ENCODE data around the gene PHACTR3. TPM values are rescaled to one million over a fixed set of nuclear protein-coding genes. Genes with fewer than 3 reads are reported as not detected.

PHACTR3 gene
- total RNA-seq, 1 experiment from 2014 or later = not detected

DNA sequence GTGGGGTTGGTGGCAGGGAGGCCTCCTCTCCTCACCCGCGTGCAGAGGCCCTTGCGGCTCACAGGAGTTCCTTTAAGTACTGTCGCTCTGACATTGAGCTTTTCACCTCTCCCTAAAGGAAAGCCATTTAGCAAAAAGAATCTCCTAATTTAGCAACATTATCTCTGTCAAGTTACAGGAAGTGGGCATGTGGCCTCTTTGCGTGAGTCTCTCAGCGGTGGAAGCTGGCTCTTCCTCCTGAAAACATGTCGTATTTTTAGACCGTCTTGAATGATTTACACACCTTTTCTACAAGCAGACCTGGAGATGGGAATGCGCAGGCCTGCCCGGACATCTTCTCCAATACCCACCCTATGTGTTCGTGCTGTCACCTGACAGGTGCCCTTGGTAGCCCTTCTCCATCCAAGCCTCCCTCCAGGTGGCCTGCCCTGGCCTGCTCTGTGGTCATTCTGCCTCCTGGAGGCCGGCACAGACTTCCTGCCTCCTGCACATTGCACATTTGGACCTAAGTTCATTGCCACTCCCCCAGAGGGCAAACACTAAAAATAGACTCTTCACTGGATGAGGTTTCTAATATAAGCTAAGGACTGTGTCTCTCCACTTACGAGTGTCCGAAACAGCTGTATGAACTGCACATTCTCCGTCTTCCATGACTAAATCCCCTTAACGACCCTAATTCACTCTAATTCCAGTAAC, 18.5 kb upstream of the PHACTR3 start:
- Histone ChIP-seq H4K8ac (replicated peaks; ENCODE audit: insufficient read length, low read depth, low read length) (no peak overlapping the region), H3K14ac (ENCODE audit: insufficient read depth, low read length) (no peak overlapping the region), H4K5ac (ENCODE audit: insufficient read length, low read depth, low read length) (no peak overlapping the region), H3K23ac (ENCODE audit: insufficient read length, low read depth, low read length) (no peak overlapping the region), H2BK15ac (ENCODE audit: low read depth, low read length) (no peak overlapping the region), H2BK12ac (ENCODE audit: insufficient read length, low read depth, low read length) (no peak overlapping the region), H3K4me1 (ENCODE audit: insufficient read depth, low read length) (no peaks in the 10 kb centered on the region), H2AK5ac (ENCODE audit: insufficient read length, low read length) (no peak overlapping the region), H4K20me1 (ENCODE audit: control insufficient read depth, insufficient read depth, insufficient read length) (no peaks in the 10 kb centered on the region), H3K79me2 (ENCODE audit: insufficient read depth, low read length) (no peaks in the 10 kb centered on the region), H3K9ac (ENCODE audit: extremely low read depth, insufficient read length, low read length) (no peak overlapping the region), H2BK5ac (ENCODE audit: insufficient read length, low read length) (no peak overlapping the region), H3K18ac (ENCODE audit: insufficient read length, low read depth, low read length) (no peak overlapping the region), H3K27ac (ENCODE audit: insufficient read length, low read depth, low read length) (no peak overlapping the region), H2BK20ac (ENCODE audit: low read depth, low read length, poor library complexity, severe bottlenecking) (no peak overlapping the region), H3K4ac (ENCODE audit: low read depth, low read length) (no peak overlapping the region), H3K9me3 (ENCODE audit: control insufficient read depth, low read depth, low read length) (no peaks in the 10 kb centered on the region), H3K27me3 (ENCODE audit: insufficient read depth, low read length) (no peaks in the 10 kb centered on the region; the same call in 1 of the 2 replicates), H3K79me1 (ENCODE audit: insufficient read depth, low read depth, low read length, poor library complexity, severe bottlenecking) (no peaks in the 10 kb centered on the region), H2BK120ac (ENCODE audit: low read depth, low read length, poor library complexity, severe bottlenecking) (no peak overlapping the region), H3K4me2 (ENCODE audit: insufficient read depth, insufficient read length, low read length) (no peak overlapping the region), H3K56ac (ENCODE audit: insufficient read length, low read depth, low read length) (no peak overlapping the region), H3T11ph (ENCODE audit: low read length) (no peak overlapping the region), H3K23me2 (ENCODE audit: insufficient read length, low read depth, low read length, poor library complexity, severe bottlenecking) (no peaks in the 10 kb centered on the region), H4K91ac (ENCODE audit: insufficient read length, low read depth, low read length) (no peak overlapping the region), H2AFZ (ENCODE audit: low read length) (no peak overlapping the region)
- Mint-ChIP-seq H3K4me1 (no peaks in the 10 kb centered on the region), H3K9me3 (peaks cover 0 to 68% of the 10 kb centered on the region in 2 experiments; a peak in 2 of 5 replicates), H3K36me3 (ENCODE audit: insufficient read depth in 1 of 3, low read depth in 3 of 3) (no peaks in the 10 kb centered on the region), H3K27ac (no peak overlapping the region), H3K4me3 (no peak overlapping the region), H3K27me3 (ENCODE audit: low read depth) (peaks cover 63% of the 10 kb centered on the region)
- no CpG with 5 or more reads among the region's 16 CpGs for WGBS (ENCODE audit: extremely low coverage, insufficient read length, low lambda C conversion rate)
- TF ChIP-seq, protein P1, sequence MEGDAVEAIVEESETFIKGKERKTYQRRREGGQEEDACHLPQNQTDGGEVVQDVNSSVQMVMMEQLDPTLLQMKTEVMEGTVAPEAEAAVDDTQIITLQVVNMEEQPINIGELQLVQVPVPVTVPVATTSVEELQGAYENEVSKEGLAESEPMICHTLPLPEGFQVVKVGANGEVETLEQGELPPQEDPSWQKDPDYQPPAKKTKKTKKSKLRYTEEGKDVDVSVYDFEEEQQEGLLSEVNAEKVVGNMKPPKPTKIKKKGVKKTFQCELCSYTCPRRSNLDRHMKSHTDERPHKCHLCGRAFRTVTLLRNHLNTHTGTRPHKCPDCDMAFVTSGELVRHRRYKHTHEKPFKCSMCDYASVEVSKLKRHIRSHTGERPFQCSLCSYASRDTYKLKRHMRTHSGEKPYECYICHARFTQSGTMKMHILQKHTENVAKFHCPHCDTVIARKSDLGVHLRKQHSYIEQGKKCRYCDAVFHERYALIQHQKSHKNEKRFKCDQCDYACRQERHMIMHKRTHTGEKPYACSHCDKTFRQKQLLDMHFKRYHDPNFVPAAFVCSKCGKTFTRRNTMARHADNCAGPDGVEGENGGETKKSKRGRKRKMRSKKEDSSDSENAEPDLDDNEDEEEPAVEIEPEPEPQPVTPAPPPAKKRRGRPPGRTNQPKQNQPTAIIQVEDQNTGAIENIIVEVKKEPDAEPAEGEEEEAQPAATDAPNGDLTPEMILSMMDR (conservative IDR thresholded peaks at IDR 0.05) = no peak
- DNase-seq = no peak

Data from H9 (cell line).